ENCODE measurements around the gene LMAN1. TPM values are rescaled to one million over a fixed set of nuclear protein-coding genes. Genes with fewer than 3 reads are reported as not detected.

Gene LMAN1
- total RNA-seq, 1 experiment from 2014 or later, result 174 TPM

DNA sequence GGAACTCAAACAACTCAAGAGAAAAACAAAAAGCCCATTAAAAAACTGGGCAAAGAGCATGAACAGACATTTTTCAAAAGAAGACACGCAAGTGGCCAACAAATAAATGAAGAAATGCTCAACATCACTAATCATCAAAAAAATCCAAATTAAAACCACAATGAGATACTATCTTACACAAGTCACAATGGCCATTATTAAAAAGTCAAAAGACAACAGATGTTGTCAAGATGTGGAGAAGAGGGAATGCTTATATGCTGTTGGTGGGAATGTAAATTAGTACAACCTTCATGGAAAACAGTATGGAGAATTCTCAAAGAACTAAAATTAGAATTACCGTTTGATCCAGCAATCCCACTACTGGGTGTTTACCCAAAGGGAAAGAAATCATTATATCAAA, 15.1 kb downstream of the LMAN1 start:
- Mint-ChIP-seq H3K27ac (ENCODE audit: unreplicated experiment) (no peak overlapping the region), H3K4me1 (ENCODE audit: low read depth, unreplicated experiment) (peaks cover 55% of the 10 kb centered on the region), H3K9me3 (ENCODE audit: low read depth, unreplicated experiment) (no peaks in the 10 kb centered on the region), H3K36me3 (ENCODE audit: insufficient read depth, unreplicated experiment) (peaks cover 65% of the 10 kb centered on the region), H3K4me3 (ENCODE audit: low read depth, unreplicated experiment) (no peak overlapping the region), H3K27me3 (ENCODE audit: unreplicated experiment) (no peaks in the 10 kb centered on the region)
- CTCF ChIA-PET, result no interaction called here
- BruUV-seq (replicated peaks), result no TSS peak
- TF ChIP-seq, protein P1, sequence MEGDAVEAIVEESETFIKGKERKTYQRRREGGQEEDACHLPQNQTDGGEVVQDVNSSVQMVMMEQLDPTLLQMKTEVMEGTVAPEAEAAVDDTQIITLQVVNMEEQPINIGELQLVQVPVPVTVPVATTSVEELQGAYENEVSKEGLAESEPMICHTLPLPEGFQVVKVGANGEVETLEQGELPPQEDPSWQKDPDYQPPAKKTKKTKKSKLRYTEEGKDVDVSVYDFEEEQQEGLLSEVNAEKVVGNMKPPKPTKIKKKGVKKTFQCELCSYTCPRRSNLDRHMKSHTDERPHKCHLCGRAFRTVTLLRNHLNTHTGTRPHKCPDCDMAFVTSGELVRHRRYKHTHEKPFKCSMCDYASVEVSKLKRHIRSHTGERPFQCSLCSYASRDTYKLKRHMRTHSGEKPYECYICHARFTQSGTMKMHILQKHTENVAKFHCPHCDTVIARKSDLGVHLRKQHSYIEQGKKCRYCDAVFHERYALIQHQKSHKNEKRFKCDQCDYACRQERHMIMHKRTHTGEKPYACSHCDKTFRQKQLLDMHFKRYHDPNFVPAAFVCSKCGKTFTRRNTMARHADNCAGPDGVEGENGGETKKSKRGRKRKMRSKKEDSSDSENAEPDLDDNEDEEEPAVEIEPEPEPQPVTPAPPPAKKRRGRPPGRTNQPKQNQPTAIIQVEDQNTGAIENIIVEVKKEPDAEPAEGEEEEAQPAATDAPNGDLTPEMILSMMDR (IDR thresholded peaks at IDR 0.05; ENCODE audit: unreplicated experiment), result no peak
- intact Hi-C loops (cut with micrococcal nuclease; ENCODE audit: unreplicated experiment), result no loop called here
- no peak for DNase-seq

DNA sequence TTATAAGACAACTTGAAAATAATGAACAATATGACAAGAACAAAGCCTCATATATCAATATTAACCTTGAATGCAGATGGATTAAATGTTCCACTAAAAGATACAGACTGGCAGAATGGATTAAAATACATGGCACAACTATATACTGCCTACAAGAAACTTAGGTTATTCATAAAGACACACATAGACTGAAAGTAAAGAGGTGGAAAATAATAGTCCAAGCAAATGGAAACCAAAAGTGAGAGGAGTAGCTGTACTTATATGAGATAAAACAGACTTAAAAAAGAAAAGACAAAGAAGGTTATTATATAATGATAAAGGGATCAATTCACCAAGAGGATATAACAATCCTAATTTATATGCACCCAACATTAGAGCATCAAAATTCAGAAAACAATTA, 18.2 kb downstream of the LMAN1 start:
- H3K36me3 Mint-ChIP-seq (ENCODE audit: insufficient read depth, unreplicated experiment), result peaks cover 65% of the 10 kb centered on the region
- intact Hi-C loops (cut with micrococcal nuclease; ENCODE audit: unreplicated experiment), result no loop called here
- CTCF ChIA-PET, result no interaction called here

DNA sequence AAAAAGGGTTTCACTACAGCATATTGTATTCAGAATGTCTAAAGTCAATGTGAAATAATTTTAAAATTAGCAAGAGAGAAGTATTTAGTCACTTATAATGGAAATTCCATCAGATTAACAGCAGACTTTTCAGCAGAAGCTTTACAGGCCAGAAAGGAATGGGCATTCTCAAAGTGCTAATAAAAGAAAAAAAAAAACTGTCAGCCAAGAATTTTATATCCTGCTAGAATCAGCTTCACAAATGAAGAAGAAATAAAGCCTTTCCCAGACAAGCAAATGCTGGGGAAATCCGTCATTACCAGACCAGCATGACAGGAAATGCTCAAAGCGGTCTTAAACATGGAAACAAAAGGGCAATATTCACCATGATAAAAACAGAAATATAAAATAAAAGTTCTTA, 18.8 kb downstream of the LMAN1 start:
- intact Hi-C loops (cut with micrococcal nuclease; ENCODE audit: unreplicated experiment), result no loop called here
- H3K9me3 Mint-ChIP-seq (ENCODE audit: low read depth, unreplicated experiment), result no peaks in the 10 kb centered on the region

More for the DNA sequence above, 18.2 kb downstream of the LMAN1 start:
- no peak overlapping the region for H3K27ac Mint-ChIP-seq (ENCODE audit: unreplicated experiment)
- H3K4me3 Mint-ChIP-seq (ENCODE audit: low read depth, unreplicated experiment), result peak overlapping the region; percentile 29
- BruUV-seq (replicated peaks), result no TSS peak
- H3K4me1 Mint-ChIP-seq (ENCODE audit: low read depth, unreplicated experiment), result peaks cover 63% of the 10 kb centered on the region
- TF ChIP-seq, protein P1 (IDR thresholded peaks at IDR 0.05; ENCODE audit: unreplicated experiment), result no peak
- no peaks in the 10 kb centered on the region for H3K9me3 Mint-ChIP-seq (ENCODE audit: low read depth, unreplicated experiment)
- H3K27me3 Mint-ChIP-seq (ENCODE audit: unreplicated experiment), result no peaks in the 10 kb centered on the region
- DNase-seq, result no peak

DNA sequence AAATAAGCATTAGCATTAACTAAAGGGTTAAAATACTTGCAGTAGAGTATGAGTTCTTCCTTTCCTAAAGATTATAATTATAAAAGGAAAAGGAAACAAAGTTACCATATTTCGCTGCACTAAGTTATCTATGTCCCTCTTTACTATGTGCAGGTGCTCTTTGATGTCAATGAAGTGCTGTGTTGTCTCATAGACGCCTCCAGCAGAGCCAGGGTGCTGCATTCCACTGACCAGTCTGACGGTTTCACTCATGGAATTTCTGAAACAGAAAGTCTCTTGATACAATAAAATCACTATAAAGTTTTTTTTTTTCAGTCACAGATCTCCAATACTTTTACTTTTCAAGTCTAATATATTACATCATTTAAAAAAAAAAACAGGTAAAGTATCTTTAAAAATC, 26.1 kb downstream of the LMAN1 start:
- Mint-ChIP-seq H3K27me3 (ENCODE audit: unreplicated experiment) (no peaks in the 10 kb centered on the region), H3K4me3 (ENCODE audit: low read depth, unreplicated experiment) (no peak overlapping the region), H3K4me1 (ENCODE audit: low read depth, unreplicated experiment) (peaks cover 10% of the 10 kb centered on the region), H3K9me3 (ENCODE audit: low read depth, unreplicated experiment) (no peaks in the 10 kb centered on the region), H3K27ac (ENCODE audit: unreplicated experiment) (no peak overlapping the region), H3K36me3 (ENCODE audit: insufficient read depth, unreplicated experiment) (peaks cover 34% of the 10 kb centered on the region)
- BruUV-seq (replicated peaks), result no TSS peak
- TF ChIP-seq, protein P1 (IDR thresholded peaks at IDR 0.05; ENCODE audit: unreplicated experiment), result no peak
- CTCF ChIA-PET, result no interaction called here
- intact Hi-C loops (cut with micrococcal nuclease; ENCODE audit: unreplicated experiment), result no loop called here
- no peak for DNase-seq

More for the DNA sequence above, 18.8 kb downstream of the LMAN1 start:
- BruUV-seq (replicated peaks), result no TSS peak
- TF ChIP-seq, protein P1 (IDR thresholded peaks at IDR 0.05; ENCODE audit: unreplicated experiment), result no peak
- Mint-ChIP-seq H3K4me3 (ENCODE audit: low read depth, unreplicated experiment) (no peak overlapping the region), H3K36me3 (ENCODE audit: insufficient read depth, unreplicated experiment) (peaks cover 61% of the 10 kb centered on the region), H3K27ac (ENCODE audit: unreplicated experiment) (no peak overlapping the region), H3K4me1 (ENCODE audit: low read depth, unreplicated experiment) (peaks cover 59% of the 10 kb centered on the region), H3K27me3 (ENCODE audit: unreplicated experiment) (no peaks in the 10 kb centered on the region)
- no peak for DNase-seq
- CTCF ChIA-PET, result no interaction called here
